HG03039 (cell line): ENCODE measurements around the gene KLK7.
"Not testable (repeated sequence)": the region's sequence is repeated elsewhere in the genome, so short reads cannot be mapped to it uniquely, and the experiment has no call there.

Source experiments
- ATAC-seq: cut with Tn5 transposase; IDR thresholded peaks from one replicate; pipeline ENCODE4 v1.9.1; 2021; ENCODE audit warnings: mild to moderate bottlenecking, moderate library complexity; ENCODE audit not compliant: unreplicated experiment

KLK7 gene

DNA sequence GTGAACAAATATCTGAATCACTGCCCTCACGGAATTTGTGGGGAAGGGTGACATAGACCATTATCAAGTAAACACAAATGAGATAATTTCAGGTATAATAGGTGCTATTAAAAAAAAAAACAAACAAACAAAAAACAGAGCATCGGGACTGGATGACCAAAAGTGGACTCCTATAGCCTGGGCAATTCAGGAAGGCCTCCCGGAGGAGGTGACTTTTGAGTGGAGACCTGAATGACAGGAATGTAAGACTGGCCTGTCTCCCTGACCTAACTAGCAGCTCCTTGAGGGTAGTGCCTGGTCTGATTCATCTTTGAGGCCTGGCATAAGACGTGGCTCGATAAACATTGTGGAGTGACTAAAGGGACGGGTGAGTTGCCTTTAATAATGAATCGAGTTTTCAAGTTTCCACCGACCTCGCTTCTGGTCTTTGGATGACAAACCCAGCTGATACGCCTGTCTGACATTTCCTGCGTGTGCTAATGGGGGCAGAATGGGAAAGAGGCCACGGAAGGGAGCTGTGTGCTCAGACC lies 29.0 kb upstream of the KLK7 start:
- ATAC-seq = no peak

DNA sequence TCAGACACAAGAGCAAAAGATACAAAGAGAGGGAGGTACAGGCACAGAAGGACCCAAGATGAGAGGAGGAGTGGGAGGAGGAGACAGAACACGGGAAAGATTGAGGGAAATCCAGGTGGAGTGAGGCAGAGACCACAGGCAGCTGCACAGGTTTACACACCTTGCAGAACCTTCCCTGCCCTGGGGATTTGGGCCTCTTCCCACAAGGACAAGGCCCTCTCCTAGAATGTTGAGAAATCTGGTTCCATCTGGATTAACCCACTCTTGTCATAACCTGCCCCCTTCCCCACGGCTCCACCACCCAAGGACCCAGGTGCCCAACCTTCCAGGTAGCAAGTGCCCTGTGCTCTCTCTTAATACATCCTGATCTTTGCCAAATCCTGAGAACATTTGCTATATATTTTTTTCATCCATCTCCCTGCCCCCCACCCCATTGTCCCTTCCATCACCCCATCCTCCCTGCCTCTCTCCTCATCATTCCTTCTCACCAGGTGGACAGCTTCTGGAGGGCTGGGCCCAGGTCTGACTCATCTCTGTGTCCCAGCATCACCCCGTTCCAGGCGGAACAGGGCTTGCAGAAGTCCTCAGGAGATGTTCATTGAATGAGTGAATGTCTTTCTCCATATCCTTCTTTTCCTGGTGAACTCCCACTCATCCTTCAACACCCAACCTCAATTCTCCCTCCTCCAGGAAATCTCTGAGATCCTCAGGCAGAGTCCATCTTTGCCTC lies 26.5 kb upstream of the KLK7 start:
- ATAC-seq = no peak

DNA sequence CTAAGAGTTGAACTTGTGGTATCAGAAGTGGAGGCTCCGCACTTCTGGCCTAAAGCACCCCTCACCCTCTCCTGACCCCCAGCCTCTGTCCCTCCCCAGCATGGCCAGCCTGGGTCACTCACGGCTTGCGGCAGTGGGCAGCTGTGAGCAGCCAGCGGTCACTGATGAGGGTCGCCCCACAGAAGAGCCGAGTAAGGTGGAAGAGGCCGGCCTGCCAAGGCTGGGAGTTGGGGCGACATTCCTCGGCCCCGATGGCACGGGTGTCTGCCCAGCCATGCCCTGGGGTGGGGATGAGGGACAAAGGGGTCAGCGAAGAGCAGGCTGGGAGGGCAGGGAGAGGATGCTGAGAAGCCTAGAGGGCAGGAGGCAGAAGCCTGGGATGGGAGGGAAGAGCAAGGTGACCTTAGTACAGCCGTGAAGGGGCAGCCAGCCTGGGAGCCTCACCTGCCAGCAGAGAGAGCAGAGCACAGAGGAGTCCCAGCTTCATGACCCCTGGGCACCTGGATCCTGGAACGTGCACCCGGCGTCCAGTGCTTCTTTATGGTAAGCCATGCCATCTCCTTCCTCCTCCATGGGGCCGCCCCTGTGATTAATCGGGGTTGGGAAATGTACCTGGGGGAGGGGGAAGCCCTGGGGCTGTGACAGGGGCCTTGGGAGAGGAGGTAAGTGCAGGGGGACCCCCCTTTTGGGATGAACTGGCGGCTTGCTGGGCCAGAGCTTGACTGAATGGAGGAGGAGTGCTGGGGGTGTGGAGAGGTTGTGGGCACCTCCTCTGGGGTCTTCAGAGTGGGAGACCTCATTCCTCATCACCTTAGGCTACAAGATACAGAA lies 25.6 kb upstream of the KLK7 start:
- ATAC-seq = no peak

DNA sequence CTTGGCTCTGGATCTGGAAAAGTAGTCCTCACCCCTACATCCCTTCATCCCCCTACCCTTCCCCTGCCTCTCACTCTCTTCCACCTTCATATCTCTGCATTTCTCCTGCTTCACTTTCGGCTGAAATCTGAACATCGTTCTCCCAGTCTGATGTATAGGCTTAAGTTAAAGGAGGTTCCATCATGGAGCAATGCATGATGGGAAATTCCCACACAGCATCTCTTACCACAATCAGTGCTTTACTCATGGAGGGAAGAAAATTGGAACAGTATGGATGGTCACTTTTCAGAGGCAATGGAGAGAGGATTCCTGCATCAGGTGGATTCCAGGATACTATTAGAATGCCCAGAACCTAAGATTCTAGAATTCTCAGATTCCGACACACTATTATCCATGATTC lies 23.8 kb upstream of the KLK7 start:
- ATAC-seq = no peak

DNA sequence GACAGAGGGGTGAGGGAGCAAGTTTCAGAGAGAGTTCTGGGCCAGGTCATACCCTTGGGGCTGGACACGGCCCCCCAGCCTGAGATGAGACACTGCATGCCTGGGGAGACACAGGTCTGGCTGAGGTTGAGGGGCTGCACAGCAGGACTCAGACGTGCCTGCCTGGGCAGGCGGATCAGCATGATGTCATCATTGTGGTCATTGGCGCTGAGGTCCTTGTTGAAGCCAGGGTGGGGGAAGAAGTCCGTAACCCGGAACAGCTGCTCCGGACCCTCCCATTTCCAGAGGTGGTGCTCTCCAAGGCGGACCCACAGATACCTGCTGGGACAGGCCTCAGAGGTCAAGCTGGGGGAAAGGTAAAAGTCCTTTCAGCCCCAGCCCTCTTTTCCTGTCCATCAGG lies 22.7 kb upstream of the KLK7 start:
- ATAC-seq = no peak

DNA sequence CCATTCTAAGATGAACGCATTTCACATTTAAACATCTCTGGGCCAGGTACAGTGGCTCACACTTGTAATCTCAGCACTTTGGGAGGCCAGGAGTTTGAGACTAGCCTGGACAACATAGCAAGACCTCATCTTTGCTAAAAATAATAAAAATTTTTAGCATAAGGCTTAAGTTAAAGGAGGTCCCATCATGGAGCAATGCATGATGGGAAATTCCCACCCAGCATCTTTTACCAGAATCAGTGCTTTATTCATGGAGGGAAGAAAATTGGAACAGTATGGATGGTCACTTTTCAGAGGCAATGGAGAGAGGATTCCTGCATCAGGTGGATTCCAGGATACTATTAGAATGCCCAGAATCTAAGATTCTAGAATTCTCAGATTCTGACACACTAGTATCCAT lies 21.5 kb upstream of the KLK7 start:
- no peak for ATAC-seq

DNA sequence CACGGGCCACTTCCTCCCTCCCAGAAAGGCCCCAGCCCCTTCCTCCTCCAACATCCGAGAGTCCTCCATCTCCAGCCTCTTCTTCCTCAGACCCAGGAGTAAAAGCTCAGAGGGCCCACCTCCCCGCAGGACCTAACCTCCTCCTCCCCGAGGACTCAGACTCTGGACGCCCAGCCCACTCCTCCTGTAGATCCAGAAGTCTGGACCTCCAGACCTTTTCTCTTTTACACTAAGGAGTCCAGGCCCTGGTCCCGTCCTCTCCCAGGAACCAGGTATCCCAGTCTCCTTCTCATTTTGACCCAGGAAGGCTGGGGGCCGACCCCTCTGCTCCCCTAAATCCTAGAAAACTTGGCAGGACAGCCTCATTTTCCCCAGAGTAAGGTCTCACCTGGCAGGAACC lies 19.6 kb upstream of the KLK7 start:
- ATAC-seq = no peak

DNA sequence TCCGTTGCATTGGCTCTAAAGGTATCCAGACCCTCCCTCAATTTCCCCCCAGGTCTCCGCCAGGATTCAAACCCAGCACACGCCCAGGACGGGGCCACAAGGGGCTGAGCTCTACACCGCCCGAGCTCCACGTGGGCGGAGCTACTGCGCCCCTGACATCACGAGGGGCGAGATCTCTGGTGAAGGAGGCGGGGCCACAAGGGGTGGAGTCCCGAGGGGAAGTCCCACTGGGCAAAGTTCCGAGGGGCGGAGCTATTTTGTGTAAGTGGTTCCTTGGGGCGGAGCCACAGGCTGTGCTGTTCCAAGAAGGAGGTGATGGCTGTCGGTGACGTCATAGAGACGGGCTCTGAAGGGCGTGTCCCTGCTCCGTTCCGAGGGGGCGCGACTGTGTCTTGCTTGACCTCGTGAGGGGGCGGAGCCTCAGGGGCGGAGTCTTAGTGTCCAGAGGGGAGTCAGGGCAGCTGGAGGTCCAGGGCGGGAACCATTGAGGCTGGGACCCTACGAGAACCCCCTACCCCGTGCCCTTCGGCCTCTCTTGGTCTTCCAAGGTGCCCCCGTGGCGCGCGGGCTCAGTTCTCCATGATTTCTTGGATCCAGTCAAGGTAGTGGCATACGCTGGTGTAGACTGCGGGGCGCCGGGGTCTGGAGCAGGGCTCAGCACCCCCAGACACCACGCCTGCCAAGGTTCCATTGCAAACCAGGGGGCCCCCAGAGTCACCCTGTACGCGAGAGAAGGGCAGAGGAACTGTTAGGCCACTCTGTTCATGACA lies 19.0 kb upstream of the KLK7 start:
- ATAC-seq = no peak

DNA sequence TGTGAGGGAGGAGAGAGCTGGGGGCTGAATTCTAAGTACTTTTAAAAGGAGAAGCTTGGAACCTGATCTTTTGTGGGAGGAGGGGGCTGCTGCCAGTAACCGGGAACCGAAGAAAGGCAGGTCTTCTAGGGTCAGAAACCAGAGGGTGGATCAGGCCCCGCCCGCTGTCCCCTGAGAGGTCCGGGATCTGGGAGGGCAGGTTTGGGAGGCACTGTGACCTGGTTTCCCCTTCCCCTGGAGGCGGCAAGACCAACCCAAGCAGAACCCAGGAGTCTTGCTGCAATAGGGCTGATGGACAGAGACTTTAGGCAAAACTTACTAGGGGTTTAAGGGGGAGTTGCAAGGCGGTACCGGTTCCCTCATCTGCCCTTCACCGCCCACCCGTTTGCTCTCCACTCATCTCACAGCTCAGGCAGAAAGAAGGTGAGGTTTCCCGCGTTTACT lies 18.4 kb upstream of the KLK7 start:
- no peak for ATAC-seq

DNA sequence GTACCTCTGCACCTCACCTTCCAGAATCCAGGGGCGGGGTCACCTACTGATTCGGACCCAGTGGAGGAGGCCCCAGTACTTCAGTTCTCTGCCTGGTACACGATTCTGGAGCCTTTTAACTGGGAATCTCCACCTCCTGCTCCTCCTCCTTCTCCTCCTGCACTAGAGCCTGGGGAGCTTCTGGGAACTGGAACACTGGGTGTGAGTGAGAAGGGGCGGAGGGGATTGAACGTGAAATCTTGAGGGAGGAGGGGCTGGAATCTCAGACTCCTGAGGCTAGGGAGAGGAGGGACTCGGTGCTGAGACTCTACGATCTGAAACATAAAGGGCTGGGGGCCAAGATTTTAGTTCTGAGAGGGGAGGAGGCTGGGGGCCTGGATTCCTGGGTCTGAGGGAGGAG lies 17.8 kb upstream of the KLK7 start, which contains the start of gene KLK8:
KLK8 (minus strand) TSS at position 90 of the 400 bp plus-strand sequence. CDS start 437 bp downstream, outside the sequence.
- ATAC-seq = no peak

DNA sequence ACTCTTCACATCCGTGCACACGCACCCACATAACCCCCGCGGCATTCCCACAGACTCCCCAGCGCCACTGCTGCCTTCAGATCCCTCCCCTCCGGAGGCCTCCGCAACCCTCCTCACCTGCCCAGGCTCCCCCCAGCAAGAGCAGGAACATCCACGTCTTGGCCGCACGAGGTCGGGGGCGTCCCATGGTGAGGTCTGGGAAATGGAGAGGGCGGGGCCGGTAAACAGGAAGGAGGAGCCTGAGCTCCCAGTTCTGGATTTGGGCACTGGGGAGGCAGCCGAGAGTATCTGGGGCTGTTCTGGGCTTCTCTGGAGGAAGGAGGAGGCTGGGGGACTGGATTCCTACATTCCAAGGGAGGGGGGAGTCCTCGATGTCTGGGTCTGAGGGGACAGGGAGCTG lies 17.3 kb upstream of the KLK7 start:
- no peak for ATAC-seq

DNA sequence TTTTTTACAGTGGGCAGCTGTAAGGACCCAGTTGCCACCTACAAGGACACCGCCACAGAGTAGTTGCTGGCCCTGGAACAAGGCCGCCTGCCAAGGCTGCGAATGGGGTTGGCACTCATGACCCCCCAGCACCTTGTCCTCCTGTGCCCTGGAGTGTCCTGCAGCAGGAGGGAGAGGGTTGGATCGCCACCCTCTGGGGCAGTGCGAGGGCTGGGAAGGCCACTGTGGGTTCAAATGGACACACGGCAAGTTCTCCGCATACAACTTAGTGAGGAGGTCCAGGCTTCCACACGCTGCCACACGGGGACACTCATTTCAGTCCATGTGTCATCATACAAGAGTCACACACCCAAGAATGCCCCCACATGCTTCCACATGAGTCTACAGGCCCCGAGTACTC lies 16.7 kb upstream of the KLK7 start:
- ATAC-seq = no peak

DNA sequence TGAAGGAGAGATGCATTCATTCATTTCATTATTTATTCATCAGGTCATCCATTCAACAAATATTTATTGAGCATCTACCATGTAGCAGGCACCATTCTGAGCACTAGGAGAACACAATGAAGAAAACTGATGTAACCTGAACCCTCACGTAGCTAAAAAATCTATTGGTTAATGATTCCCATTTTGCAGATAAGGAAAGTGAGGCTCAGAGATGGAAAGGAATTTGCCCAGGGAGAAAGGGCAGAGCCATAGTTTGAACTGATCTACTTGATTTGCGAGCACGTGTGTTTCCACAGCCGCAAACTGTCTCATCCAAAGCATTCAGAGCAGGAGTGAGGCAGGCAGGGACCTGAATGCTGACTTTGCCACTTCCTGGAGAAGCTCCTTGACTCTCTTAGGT lies 15.0 kb upstream of the KLK7 start:
- no peak for ATAC-seq

DNA sequence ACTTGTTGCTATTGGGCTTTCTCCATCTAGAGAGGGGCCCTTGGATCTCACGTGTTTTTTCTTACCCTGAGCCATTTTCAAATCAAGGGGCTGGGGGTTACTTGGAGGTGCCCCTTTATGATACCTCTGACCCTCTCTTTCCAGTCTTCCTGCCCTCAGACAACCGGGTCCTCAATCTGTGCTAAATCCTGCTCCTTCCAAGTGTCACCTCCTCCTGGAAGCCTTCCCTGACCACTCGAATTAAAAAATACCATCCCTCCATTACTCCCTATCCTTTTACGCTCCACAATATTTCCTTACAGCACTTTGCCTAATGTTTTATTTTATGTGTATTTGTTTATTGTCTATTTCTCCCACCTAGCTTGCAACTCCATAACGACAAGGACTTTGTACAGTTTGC lies 14.3 kb upstream of the KLK7 start:
- ATAC-seq = no peak

DNA sequence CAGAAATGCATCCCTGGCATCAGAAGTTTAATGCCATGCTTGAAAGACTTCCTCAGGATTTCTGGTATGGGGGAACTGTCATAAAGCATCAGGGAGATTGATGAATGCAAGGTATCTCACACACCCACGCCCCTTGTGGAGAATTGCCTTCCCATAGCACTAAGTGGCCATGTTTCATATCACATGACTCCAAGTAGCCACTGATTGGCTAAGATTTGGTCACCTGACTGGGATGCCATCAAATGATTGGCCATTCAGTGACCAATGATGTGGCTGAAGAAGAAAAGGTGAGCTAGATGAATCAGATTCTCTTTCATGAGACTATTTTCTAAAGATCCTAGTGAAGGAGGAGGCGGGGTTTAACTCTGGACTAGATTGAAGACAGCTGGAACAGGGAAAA lies 10.4 kb upstream of the KLK7 start:
- no peak for ATAC-seq

DNA sequence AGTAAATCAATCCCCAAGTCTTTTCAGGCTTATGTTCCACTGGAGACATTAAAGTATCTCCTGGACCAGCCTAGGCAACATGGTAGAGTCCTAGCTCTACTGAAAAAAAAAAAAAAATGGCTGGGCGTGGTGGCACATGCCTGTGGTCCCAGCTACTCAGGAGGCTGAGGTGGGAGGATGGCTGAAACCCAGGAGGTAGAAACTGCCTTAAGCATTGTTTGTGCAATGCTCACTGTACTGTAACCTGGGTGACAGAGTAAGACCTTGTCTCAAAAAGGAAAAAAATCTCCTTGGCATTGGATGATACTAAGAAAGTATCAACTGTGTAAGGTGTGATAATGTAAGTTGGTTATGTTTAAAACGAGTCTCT lies 8.9 kb upstream of the KLK7 start:
- ATAC-seq = no peak

DNA sequence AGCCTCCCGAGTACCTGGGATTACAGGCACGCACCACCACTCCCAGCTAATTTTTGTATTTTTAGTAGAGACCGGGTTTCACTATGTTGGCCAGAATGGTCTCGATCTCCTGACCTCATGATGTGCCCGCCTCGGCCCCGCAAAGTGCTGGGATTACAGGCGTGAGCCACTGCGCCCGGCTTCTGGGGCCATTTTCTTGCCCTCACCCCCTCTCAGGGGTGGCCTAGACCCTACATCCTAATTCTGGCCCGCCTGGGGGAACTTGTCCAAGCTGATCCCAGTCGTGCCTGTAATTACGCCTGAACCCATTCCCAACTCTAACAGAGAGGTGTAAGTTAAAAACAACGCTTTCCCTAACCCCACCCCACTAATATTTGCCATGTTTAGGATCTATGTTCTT lies 699 bp upstream of the KLK7 start:
- ATAC-seq = not testable (repeated sequence)

DNA sequence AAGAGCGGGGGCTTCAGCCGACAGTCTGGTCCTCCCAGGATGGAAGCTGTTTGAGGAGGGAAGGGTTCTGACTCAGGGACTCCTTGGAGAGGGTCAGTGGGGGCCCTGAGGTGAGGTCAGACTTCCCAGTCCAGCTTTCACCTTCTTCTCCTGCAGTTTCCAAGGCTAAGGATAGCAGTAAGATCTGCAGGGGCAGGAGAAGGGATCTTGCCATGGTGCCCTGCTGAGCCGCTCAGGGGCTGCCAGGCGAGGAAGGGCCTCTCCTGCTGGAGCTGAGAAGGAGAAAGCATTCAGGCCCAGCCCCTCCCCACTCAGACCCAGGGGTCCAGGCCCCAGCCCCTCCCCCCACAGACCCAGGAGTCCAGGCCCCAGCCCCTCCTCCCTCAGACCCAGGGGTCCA lies 1.5 kb downstream of the KLK7 start:
- ATAC-seq = no peak

DNA sequence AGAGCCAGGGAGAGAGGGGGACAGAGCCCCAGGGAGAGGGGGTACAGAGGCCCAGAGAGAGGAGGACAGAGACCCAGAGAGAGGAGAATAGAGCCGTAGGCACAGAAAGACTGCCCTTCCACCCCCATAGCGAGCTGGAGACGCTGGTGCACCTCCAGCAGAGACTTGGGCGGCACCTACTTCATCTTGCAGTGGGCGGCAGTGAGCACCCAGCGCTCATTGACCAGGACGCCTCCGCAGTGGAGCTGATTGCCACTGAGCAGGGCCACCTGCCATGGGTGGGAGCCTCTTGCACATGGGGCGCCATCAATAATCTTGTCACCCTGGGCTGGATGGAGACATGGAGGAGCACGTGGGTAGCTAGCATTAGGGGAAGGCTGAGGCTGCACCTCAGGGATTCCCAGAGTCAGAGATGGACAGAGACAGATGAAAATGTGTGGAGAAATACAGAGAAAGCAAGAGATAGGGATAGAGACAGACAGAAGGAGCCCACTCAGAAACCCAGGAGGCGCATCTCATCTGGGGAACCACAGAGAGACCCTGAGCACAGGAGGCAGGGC lies 2.0 kb downstream of the KLK7 start:
- ATAC-seq = no peak

DNA sequence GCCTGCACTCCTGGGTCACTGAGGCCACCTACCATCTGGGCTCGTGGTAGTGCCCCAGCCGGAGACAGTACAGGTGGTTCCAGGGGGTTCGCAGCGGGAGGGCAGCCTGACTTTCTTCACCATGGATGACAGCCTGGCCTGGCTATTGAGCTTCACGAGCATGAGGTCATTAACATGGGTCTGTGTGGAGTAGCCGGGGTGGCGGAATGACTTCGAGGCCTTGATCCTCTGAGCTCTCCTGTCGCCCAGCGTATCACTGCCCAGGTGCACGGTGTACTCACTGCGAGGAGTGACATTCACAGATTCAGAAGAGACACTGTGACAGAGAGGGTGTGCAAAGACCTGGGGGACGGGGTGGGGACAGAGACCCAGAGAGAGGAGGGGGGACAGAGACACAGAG lies 3.5 kb downstream of the KLK7 start:
- ATAC-seq = no peak

DNA sequence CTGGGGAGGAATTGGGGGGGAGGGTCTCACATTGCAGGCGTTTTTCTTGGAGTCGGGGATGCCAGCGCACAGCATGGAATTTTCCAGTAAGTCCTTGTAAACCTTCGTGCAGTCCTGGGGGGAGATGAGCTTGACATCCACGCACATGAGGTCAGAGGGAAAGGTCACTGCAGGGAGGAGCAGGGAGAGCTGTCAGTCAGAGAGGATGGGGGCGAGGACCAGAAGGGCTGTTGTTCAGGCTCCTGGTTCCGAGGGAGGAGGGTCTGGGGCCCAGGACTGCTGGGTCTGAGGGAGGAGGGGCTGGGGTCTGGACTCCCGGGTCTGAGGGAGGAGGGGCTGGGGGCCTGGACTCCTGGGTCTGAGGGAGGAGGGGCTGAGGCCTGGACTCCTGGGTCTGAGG lies 4.0 kb downstream of the KLK7 start:
- ATAC-seq = no peak
